GM12801 (cell line): ENCODE data around the gene GPHN.

Experiments used
- CTCF ChIP-seq: IDR thresholded peaks from one replicate; pipeline ENCODE4 v1.5.1; 2011; ENCODE audit warnings: control low read depth; ENCODE audit not compliant: insufficient read length; ENCODE audit errors: extremely low read depth

GPHN gene

GRCh38 chr14:67225523-67225922, 717.6 kb downstream of the GPHN start:
- TF ChIP-seq CTCF = no peak

GRCh38 chr14:67228325-67228984, 720.5 kb downstream of the GPHN start:
- TF ChIP-seq CTCF = no peak
